HG02884 (cell line): ENCODE results near the gene PPFIBP1.
"Not testable (repeated sequence)": the region's sequence is repeated elsewhere in the genome, so short reads cannot be mapped to it uniquely, and the experiment has no call there.

Source experiments
- ATAC-seq: cut with Tn5 transposase; IDR thresholded peaks from one replicate; pipeline ENCODE4 v1.9.1; 2021; ENCODE audit warnings: mild to moderate bottlenecking, moderate library complexity; ENCODE audit not compliant: unreplicated experiment

Gene PPFIBP1

DNA sequence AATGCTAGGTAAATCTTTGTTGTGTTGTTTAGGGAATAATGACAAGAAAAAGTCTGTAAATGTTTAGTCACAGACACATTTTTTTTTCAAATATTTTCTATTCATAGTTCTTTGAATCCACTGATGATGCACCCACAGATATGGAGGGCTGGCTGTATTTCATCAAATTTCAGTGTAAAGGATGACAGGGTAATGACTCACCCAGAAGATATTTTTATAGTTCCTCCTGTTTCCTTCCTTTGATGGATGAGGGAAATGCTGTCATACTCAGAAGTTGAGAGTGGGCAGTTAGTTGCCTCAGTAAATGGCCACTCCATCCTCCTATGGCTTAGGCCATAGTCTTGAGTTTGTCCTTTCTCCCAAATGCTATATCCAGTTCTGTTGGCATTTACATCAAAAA lies 95.3 kb downstream of the PPFIBP1 start:
- ATAC-seq, result no peak

DNA sequence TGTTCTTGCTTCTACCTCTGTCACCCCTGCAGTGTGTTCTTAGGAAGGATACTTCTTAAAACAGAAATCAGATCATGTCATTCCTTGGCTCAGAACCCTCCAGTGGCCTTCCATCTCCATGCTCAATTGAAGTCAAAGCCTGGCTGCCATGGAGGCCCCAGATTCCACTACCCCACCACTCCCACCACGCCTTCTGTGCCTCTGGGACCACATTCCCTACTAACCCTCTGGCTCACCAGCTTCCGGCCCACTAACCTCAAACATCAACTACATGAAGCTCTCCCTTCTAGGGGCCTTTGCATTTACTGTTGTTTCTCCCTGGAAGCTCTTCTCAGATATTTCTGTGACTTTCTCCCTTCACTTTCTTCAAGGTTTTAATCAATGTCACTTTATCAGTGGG lies 96.1 kb downstream of the PPFIBP1 start:
- no peak for ATAC-seq

DNA sequence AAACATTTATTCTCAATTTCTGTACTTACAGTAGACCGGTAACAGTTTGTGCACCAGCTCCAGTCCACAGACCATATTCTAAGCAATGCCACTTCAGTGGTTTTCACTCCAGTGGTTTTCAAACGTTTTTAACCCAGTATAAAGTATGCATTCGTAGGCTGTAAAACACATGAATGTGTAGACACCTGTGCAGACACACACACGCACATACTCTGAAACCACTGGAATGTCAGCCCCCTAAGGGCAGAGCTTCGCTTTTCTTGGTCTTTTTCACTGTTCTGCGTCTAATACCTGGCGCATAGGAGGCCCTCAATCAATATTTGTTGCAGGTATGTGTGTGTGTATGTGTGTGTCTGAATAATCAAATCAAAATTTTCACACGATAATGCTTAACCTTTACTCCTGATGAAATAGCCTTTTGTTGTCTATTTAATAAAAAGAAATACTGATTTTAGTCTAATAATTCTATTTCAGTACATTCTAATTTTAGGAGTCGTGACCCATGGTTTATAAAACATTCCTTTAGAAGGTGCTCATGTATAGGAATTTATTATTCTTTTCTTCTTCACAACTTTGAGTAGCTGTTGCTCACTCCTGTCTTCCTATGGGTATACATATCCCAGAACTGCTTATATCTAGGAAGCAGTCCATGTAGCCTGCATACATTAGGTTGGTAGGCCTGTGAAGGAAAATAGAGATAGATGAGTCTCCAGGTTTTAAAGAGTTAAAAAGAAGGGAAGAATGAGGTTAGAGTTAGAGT lies 98.6 kb downstream of the PPFIBP1 start:
- ATAC-seq, result no peak

DNA sequence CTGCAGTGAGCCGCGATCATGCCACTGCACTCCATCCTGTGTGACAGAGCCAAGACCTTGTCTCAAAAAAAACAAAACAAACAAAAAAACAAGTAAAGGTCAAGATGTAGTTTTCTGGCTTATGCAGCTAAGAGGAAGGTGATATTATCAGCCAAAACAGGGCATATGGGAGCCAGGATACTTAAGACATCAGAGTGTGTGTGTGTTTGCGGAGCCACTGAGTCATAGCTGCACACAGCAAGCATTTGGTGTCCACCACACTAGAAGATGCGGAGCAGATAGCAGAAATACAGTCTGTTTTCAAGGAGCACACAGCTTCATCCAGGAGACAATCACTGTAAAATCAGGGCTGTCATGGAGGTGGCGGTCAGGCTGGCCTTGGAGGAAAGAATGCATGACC lies 99.6 kb downstream of the PPFIBP1 start:
- ATAC-seq, result no peak

DNA sequence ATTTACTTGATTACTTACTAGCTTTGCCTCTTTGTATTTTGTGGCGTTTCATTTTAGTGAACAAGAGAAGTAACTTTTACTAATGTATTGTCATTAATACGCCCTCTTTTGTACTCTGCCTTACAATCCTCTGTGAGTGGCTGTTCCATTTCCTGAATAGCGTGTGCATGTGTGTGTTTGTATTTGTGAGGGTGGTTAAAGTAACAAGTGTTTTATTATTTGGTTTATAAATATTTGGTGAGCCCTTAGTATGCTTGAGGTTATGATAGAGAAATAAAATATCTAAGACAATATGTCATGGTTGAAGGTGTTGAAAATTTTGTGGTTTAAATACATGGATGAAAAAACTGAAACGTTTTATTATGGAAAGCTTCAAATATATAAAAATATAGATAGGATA lies 100.6 kb downstream of the PPFIBP1 start:
- ATAC-seq, result no peak

DNA sequence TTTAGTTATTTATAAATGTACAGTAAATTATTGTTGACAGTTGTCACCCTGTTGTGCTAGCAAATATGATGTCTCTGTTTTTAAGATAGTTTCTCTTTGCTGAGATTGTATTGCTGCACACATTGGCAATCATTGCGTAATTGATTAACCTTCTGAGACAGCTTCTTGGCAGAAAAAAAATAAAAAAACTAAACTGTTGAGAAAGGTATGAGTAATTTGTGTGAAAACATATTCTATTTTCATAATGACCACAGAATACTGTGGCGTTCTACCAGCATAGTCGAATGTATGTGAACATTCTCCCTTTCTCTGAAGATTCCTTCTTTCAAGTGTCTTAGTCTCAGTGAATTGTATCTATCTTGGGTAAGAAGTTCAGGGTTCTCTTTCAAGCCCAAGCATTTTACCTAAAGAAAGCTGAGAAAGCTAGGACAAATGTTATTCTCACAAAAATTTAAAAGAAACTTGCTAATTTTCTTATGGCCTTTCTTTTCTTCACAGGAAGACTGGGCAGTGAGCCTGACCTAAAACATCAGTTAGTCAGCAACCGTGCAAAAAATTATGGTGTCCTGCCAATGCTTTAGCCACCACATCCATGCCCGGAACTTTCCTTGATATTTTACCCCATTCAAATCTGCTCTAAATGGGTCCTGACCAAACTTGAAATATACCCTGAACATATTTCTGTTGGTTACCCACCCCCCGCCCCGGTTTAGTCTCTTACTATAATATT lies 103.3 kb downstream of the PPFIBP1 start:
- ATAC-seq, result no peak

DNA sequence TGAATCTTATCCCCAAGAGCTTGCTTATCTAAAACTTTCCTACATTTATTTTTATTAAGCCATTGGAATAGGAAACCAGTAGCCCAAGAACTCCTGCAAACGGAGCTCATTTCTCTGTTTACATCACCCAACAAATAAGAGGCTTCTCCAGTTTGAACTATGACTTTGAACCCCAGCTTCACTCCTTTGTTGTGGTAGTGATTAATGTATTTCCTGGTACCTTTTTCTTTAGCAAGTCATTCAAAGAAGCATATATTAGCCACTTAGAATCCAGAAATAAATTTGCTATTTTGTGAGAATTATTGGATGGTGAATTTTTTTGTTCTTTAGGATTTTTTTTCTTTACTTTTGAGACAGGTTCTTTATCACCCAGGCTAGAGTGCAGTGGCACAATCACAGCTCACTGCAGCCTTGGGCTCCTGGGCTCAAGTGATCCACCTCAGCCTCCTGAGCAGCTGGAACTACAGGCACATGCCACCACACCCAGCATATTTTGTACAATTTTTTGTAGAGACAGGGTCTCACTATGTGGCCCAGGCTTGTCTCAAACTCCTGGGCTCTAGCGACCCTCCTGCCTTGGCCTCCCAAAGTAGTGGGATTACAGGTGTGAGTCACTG lies 104.0 kb downstream of the PPFIBP1 start:
- not testable (repeated sequence) for ATAC-seq

DNA sequence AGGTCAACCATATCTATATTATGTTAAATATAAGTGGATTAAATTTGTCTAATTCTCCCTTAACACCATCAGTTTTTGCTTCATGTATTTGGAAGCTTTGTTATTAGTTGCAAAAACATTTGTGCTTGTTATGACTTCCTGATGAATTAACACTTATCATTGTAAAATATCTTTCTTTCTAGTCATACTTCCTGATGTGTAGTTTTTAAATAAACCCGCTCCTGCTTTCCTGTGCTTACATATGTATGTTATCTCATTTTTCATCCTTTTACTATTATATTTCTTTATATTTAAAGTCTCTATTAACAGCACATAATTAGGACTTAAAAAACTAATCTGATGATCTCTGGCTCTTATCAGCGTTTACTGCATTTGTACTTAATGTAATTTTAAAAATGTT lies 106.2 kb downstream of the PPFIBP1 start:
- ATAC-seq, result not testable (repeated sequence)

DNA sequence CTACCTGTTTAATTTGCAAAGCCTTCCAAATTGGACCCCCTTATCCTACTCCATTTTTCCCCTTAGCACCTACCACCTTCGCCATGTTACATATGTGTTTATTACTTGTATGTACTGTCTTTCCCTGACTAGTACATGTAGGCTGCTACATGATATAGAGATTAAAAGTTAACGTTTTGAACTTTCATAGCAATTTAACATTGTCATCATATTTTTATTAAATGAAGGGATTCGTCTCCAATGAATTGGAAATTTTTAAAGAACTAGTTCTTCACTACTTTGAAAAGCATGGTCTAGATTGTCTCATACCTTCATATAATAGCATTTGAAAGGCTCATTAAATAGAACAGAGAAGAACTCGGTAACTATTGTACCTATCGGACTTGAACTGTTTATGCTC lies 107.4 kb downstream of the PPFIBP1 start:
- no peak for ATAC-seq

DNA sequence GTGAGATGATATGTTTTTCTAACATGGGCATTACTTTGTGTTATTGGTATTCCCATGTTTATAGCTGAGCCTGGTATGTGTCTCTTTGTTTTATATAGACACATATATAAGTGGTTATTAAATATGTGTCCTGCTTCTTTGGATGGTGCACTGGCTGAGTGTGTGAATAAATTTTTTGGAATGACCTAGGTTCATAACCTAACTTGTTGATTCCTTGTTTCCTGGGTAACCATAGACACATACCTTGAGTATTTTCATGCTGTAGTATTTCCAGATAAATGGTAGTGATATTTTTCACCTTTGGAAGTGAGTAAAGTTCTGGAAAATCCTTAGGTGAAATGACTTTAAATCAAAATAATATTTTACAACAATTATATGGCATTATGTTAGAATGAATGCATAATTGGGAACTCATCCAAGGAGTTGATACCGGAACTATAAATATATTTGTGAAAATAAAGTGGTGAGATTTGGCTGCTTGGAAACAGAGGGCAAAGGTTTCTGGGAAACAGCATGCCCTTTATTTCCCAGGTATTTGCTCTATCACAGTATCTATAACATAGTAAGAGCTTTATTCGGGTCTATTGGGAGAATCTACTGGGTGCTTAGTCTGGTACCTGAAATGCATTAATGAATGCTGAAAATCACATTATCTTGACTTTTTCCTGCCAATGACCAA lies 107.9 kb downstream of the PPFIBP1 start:
- ATAC-seq, result no peak

DNA sequence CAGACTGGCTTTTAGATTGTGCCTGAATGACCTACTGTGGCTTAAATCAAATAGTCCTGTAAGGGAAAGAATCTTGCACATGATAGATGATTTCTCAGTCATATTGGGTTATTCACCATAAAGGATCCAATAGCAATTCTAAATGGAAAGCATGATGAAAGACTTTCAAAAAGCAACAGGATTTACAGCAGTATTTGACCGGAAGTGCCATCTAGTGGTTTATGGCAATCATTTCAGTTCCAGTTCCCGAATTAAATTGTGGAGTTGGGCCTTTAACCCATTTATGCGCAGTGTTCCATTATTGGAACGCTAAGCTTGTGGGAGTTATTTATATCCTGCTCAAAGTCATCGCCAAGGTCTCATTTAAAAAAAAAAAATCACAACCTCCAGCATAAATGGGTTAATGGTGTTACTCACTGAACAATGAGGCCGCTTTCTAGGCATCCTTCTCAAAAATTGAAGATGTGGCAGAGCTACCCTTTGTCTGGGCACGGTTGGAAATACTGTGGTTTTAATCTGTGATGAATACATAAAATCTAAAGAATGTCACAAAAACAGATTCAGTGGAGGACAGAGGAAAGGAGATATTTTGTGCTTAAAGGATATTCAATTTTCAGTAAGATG lies 111.5 kb downstream of the PPFIBP1 start:
- ATAC-seq, result no peak

DNA sequence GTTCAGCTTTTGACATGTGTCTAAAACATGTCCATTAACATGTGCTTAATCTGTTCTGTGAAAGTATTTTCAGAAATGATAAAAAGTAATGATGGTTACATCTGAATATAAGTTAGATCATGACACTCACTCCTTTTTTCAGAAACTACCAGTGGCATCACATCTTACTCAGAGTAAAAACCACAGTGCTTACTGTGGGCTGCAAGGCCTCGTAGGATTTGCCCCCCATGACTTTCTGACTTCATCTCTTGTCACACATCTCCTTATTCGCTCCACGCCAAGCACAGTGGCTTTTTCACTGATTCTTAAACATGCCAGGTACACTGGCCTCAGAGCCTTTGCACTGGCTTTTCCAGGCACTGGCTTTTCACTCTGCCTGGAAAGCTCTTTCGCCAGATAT lies 112.6 kb downstream of the PPFIBP1 start:
- not testable (repeated sequence) for ATAC-seq

DNA sequence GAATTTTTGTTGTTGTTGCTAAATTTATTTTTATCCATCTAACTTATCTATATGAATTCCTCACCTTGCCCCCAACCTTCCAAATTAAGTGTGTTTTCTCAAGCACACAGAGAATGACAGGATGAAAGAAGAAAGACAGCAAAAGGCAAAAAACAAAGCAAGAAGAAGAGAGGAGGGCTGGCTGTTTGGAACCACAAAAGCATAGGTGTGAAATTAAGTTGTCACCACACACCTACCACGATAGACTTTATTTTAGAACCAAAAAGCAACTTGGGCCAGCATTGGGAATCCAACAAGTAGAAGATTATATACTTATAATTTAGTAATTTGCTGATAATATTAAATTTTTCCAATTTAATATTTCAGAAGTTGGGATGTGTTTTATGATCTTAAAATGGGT lies 113.5 kb downstream of the PPFIBP1 start:
- ATAC-seq, result no peak

DNA sequence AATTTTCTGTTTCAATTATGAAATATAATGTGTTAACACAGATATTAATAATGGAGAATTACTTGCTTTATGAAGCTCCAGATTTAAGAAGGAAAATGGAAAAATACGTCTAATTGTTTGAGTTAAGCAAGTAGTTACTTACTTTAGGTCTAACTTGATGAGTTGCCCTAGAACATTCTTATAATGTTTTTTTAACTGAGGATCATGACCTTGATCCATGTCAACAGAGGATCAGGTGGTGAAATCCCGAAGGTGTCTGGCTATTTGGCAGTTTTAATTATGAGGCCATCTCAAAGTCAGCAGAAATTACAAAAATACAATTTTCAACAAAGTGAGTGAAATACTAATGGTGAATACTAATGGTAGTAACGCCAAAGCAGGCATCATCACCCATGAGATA lies 115.3 kb downstream of the PPFIBP1 start:
- no peak for ATAC-seq

DNA sequence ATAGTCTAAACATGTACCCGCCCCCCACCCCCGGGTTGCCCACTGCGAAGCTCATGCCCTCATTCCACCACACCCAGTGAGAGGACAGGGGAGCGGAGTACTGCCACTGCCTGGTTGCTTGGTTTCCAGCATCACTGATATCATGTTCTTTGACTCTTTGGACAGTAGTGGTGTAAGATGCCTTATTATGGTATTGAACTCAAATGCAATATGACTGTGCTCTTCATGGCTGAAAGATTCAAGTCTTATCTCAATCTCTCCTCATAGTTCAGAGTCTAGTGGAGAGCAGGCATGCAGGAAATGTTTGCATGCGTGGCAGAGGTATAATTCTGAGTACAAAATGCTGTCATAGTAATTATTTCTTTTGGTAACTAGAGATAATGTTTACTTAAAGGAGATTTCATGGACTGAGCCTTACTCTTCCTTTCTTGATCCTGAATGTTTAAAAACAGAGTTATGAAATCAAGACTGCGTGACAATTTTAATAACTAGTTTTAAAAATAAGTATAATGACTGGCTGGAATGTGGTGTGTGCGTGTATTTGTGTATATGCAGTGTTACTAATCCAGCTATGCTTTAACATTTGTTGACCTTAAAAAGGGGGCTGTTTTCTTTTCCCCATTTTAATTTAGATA lies 116.7 kb downstream of the PPFIBP1 start:
- not testable (repeated sequence) for ATAC-seq

DNA sequence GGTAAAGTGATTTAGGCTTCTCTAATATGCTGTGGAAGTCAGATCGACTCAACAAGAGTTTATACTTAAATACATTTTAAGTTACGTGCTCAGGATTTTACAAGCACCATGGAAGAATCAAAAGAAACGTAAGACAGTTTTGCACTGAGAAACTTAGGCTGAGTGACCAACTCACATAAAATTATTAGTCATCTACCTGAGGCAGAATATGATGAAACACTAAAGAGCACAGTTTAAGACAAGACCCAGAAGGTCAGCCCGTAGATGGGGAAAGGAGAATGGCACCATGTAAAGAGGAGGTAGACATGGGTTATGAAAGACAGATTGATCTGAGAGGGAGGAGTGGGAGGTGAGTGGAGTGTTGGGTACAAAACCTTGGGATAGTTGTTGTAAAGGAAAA lies 118.4 kb downstream of the PPFIBP1 start:
- ATAC-seq, result not testable (repeated sequence)

DNA sequence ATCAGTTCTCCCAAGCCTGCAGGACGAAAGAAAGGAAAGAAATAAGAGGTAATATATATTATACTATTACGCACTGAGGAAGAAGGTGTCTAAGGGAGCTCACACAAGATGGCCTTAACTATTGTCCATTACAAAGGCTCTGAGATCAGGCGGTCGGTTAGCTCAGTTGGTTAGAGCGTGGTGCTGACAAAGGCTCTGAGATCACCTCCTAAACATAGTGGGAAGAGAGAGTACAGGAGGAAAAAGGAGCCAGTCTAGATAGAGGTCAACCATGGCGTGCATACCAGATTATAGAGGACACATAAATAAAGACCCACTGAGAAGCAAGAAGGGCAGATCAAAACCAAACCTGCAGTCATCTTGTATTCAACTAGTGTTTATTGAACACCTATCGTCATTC lies 118.9 kb downstream of the PPFIBP1 start:
- not testable (repeated sequence) for ATAC-seq

DNA sequence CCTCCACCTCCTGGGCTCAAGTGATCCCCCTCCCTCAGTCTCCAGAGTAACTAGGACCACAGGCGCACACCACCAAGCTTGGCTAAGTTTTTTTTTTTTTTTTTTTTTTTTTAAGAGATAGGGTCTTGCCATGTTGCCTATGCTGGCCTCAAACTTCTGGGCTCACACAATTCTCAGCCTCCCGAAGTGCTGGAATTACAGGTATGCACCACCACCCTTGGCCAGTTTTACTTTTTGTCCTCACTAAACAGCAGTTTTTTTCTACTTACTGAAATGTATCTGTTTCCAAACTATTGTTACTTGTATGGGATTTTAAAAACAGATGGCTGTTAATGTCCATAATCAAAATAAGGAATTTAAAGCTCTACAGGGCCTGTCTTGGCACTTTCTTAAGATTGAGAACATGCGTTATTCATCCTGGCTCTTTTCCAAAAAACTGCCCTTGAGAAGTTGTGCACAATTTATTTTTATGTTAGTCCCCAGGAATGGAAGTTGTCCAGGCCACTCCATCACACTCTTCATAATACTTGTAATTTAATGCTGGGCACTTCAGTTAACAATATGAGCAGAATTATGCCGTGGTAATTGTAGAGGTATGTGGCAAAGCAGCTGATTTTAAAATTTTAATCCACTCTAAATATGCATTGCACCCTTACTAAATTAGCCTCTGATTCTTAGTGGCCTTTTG lies 120.3 kb downstream of the PPFIBP1 start:
- no peak for ATAC-seq

DNA sequence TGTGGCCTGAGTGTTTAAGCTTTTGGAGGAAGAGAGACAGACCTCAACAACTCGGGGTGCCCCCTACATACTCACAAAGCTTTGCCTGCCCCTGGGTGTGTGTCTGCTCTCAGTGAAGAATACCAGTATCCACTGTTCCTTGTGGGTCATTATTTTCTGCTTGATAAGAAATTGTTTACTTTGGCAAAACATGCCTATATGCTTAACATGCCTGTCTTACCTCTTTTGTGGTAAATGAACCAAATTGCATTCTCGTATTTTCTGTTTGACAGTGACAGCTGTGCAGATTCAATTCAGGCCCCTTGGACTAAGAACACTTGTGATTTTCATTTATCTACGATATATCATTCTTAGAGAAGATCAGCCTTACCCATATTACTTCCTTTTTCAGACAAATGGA lies 121.7 kb downstream of the PPFIBP1 start:
- ATAC-seq, result no peak

DNA sequence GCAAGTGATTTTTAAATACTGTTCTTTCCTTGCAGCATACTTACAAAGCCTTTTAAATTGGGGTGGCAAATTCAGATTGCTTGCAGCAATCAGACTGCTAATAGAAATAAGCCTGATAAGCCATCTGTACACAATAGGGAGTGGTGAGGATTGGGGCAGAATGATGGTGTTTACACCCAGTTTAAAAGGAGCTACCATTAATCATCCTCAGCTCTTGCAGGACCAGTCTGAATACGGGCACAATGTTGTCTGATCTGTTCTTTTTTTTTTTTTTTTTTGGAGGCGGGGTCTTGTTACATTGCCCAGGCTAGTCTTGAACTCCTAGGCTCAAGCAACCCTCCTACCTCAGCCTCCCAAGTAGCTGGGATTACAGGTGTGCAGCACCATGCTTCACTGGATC lies 122.1 kb downstream of the PPFIBP1 start:
- no peak for ATAC-seq
